Mammary epithelial cell (primary cell): ENCODE results near the gene PDLIM1.

Source experiments
- EZH2 ChIP-seq: IDR thresholded peaks from 2 replicates; pipeline ENCODE4 v1.6.1; 2012; ENCODE audit warnings: low read length, inconsistent platforms, borderline replicate concordance
- TF ChIP-seq, protein P1 (sequence below), 2 donors: IDR thresholded peaks in 1 of 2; conservative IDR thresholded peaks in 1 of 2; 2 replicates each; pipeline ENCODE4 v1.5.1; 2011 to 2012; ENCODE audit warnings: inconsistent platforms in 2 of 2, low read length in 2 of 2, mild to moderate bottlenecking in 2 of 2, control low read depth in 1 of 2, low read depth in 1 of 2; ENCODE audit not compliant: insufficient read depth in 1 of 2; ENCODE audit errors: extremely low read depth in 1 of 2

- TF ChIP-seq, protein P1, sequence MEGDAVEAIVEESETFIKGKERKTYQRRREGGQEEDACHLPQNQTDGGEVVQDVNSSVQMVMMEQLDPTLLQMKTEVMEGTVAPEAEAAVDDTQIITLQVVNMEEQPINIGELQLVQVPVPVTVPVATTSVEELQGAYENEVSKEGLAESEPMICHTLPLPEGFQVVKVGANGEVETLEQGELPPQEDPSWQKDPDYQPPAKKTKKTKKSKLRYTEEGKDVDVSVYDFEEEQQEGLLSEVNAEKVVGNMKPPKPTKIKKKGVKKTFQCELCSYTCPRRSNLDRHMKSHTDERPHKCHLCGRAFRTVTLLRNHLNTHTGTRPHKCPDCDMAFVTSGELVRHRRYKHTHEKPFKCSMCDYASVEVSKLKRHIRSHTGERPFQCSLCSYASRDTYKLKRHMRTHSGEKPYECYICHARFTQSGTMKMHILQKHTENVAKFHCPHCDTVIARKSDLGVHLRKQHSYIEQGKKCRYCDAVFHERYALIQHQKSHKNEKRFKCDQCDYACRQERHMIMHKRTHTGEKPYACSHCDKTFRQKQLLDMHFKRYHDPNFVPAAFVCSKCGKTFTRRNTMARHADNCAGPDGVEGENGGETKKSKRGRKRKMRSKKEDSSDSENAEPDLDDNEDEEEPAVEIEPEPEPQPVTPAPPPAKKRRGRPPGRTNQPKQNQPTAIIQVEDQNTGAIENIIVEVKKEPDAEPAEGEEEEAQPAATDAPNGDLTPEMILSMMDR (conservative IDR thresholded peaks at IDR 0.05 in 1 of 2, IDR thresholded peaks at IDR 0.05 in 1 of 2; ENCODE audit: extremely low read depth in 1 of 2, insufficient read depth in 1 of 2, low read depth in 1 of 2, low read length in 2 of 2) = no peak
- TF ChIP-seq EZH2 = no peak
Measured at GRCh38 chr10:95281206-95281605, 9.6 kb downstream of the PDLIM1 start.
